Measurements from ENCODE around the gene IL18BP.

DNA sequence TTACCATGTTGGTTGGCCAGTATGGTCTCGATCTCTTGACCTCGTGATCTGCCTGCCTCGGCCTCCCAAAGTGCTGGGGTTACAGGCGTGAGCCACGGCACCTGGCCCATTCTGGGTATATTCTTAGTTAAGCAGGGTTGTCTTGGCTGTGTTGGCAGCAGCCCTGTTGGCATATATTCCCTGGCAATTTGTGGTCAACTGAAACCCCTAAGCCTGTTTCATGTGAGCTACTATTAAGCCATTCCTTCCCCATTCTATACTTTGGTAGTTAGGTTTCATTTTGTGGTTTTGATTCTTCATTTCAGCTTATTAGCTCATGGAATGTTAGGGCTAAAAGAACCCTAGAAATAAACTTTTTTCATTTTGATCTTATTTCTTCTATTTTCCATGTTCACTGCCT lies 22.2 kb upstream of the IL18BP start:
- TF ChIP-seq, protein P1, sequence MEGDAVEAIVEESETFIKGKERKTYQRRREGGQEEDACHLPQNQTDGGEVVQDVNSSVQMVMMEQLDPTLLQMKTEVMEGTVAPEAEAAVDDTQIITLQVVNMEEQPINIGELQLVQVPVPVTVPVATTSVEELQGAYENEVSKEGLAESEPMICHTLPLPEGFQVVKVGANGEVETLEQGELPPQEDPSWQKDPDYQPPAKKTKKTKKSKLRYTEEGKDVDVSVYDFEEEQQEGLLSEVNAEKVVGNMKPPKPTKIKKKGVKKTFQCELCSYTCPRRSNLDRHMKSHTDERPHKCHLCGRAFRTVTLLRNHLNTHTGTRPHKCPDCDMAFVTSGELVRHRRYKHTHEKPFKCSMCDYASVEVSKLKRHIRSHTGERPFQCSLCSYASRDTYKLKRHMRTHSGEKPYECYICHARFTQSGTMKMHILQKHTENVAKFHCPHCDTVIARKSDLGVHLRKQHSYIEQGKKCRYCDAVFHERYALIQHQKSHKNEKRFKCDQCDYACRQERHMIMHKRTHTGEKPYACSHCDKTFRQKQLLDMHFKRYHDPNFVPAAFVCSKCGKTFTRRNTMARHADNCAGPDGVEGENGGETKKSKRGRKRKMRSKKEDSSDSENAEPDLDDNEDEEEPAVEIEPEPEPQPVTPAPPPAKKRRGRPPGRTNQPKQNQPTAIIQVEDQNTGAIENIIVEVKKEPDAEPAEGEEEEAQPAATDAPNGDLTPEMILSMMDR (conservative IDR thresholded peaks at IDR 0.05 in 1 of 2, IDR thresholded peaks at IDR 0.05 in 1 of 2; ENCODE audit: extremely low read depth in 1 of 2, insufficient read depth in 1 of 2, low read depth in 1 of 2, low read length in 2 of 2): no peak
- no peak for TF ChIP-seq EZH2 (IDR thresholded peaks at IDR 0.05; ENCODE audit: borderline replicate concordance, low read length)

Measured in mammary epithelial cell (primary cell).